Body of pancreas (tissue), 4 donors: Measurements from ENCODE around the gene LYSMD4.

ENCODE experiments used
- POLR2A ChIP-seq, 3 donors: fragments of 450-650 bp; IDR thresholded peaks; one replicate each; pipeline ENCODE4 v1.6.1; 2016; ENCODE audit warnings: antibody characterized with exemption in 3 of 3, mild to moderate bottlenecking in 2 of 3
- TF ChIP-seq, protein P1 (sequence below), 7 experiments: fragments of 450-650 bp in 4 of 7; fragments of 200-600 bp in 3 of 7; sonication (generic) in 3 of 7; IDR thresholded peaks; one replicate each; pipeline ENCODE4 v1.5.1; 2016 to 2019; ENCODE audit warnings: antibody characterized with exemption in 7 of 7

DNA sequence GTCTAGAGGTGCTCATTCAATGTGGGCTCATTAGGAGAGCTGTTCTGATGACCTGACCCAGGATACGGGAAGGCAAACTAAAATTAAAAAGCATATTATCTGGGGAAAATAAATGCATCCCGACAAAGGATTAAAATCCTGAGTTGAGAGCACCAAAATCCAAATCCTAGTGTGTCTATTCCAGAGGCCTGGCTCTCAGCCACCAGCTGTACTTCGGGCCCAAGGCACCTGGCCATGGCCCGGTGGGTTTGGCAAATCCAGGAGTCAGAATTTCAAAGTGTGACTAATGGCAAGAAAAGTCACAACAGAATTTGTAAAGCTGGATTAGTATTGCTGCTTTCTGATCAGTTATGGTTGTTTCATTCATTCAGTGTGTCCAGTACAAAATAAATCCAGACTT, 2.6 kb upstream of the LYSMD4 start:
- TF ChIP-seq, protein P1, sequence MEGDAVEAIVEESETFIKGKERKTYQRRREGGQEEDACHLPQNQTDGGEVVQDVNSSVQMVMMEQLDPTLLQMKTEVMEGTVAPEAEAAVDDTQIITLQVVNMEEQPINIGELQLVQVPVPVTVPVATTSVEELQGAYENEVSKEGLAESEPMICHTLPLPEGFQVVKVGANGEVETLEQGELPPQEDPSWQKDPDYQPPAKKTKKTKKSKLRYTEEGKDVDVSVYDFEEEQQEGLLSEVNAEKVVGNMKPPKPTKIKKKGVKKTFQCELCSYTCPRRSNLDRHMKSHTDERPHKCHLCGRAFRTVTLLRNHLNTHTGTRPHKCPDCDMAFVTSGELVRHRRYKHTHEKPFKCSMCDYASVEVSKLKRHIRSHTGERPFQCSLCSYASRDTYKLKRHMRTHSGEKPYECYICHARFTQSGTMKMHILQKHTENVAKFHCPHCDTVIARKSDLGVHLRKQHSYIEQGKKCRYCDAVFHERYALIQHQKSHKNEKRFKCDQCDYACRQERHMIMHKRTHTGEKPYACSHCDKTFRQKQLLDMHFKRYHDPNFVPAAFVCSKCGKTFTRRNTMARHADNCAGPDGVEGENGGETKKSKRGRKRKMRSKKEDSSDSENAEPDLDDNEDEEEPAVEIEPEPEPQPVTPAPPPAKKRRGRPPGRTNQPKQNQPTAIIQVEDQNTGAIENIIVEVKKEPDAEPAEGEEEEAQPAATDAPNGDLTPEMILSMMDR (IDR thresholded peaks at IDR 0.05): no peak
- TF ChIP-seq POLR2A (IDR thresholded peaks at IDR 0.05): no peak
